HepG2 (cell line): ENCODE data around the gene NIN.

Experiments
- EZH2 ChIP-seq: conservative IDR thresholded peaks from 2 replicates; pipeline ENCODE4 v1.6.1; 2012; ENCODE audit warnings: mild to moderate bottlenecking, low read depth, low read length, moderate library complexity
- JUND ChIP-seq: sonication (generic); formaldehyde crosslinking; IDR thresholded peaks from 2 replicates; pipeline ENCODE4 v1.8.0; 2022; ENCODE audit warnings: mild to moderate bottlenecking, missing genetic modification reagents
- POLR2A ChIP-seq, 2 experiments: IDR thresholded peaks; 2 replicates each; pipeline ENCODE4 v1.6.1; 2011; ENCODE audit warnings: low read depth in 2 of 2, low read length in 2 of 2, mild to moderate bottlenecking in 1 of 2, moderate library complexity in 1 of 2; ENCODE audit not compliant: insufficient read depth in 1 of 2
- RBM39 ChIP-seq: fragments of 200-400 bp; formaldehyde crosslinking; IDR thresholded peaks from one replicate; pipeline ENCODE4 v1.6.1; 2018; ENCODE audit warnings: antibody characterized with exemption, mild to moderate bottlenecking, low read depth, low read length; ENCODE audit not compliant: poor library complexity, severe bottlenecking
- RFX5 ChIP-seq: IDR thresholded peaks from 2 replicates; pipeline ENCODE4 v1.6.1; 2011; ENCODE audit warnings: low read depth, low read length, improper control_type of control experiment
- TF ChIP-seq, protein P1 (sequence below): sonication (generic); formaldehyde crosslinking; IDR thresholded peaks from 2 replicates; pipeline ENCODE4 v1.9.0; 2022; ENCODE audit warnings: missing genetic modification reagents, mild to moderate bottlenecking, borderline replicate concordance
- TF ChIP-seq, protein P2 (sequence below): sonication (generic); formaldehyde crosslinking; IDR thresholded peaks from 2 replicates; pipeline ENCODE4 v1.5.0; 2020; ENCODE audit warnings: mild to moderate bottlenecking, missing genetic modification reagents, moderate library complexity

GRCh38 chr14:50856660-50857059 is 25.7 kb upstream of the NIN start:
- TF ChIP-seq EZH2 (no peak), RFX5 (no peak), RBM39 (no peak), JUND (CRISPR knock-in tag) (no peak), POLR2A (IDR thresholded peaks at IDR 0.05; ENCODE audit: insufficient read depth in 1 of 2, low read depth in 2 of 2, low read length in 2 of 2) (no peak)
- TF ChIP-seq, protein P1, sequence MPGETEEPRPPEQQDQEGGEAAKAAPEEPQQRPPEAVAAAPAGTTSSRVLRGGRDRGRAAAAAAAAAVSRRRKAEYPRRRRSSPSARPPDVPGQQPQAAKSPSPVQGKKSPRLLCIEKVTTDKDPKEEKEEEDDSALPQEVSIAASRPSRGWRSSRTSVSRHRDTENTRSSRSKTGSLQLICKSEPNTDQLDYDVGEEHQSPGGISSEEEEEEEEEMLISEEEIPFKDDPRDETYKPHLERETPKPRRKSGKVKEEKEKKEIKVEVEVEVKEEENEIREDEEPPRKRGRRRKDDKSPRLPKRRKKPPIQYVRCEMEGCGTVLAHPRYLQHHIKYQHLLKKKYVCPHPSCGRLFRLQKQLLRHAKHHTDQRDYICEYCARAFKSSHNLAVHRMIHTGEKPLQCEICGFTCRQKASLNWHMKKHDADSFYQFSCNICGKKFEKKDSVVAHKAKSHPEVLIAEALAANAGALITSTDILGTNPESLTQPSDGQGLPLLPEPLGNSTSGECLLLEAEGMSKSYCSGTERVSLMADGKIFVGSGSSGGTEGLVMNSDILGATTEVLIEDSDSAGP (CRISPR knock-in tag) = no peak
- TF ChIP-seq, protein P2, sequence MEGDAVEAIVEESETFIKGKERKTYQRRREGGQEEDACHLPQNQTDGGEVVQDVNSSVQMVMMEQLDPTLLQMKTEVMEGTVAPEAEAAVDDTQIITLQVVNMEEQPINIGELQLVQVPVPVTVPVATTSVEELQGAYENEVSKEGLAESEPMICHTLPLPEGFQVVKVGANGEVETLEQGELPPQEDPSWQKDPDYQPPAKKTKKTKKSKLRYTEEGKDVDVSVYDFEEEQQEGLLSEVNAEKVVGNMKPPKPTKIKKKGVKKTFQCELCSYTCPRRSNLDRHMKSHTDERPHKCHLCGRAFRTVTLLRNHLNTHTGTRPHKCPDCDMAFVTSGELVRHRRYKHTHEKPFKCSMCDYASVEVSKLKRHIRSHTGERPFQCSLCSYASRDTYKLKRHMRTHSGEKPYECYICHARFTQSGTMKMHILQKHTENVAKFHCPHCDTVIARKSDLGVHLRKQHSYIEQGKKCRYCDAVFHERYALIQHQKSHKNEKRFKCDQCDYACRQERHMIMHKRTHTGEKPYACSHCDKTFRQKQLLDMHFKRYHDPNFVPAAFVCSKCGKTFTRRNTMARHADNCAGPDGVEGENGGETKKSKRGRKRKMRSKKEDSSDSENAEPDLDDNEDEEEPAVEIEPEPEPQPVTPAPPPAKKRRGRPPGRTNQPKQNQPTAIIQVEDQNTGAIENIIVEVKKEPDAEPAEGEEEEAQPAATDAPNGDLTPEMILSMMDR (CRISPR knock-in tag) = no peak
